A673 (cell line): ENCODE measurements around the gene MATK. TPM values are rescaled to one million over a fixed set of nuclear protein-coding genes. Genes with fewer than 3 reads are reported as not detected.

Source experiments
- BruUV-seq: library from RNA; stranded (reverse); fragments of 400-500 nt; replicated peaks from 2 replicates; lab custom pipeline; 2021; lab: Mats Ljungman, UMichigan
- CTCF ChIA-PET: fragments of 300-600 bp; sonication (Branson Sonifier 250); formaldehyde crosslinking; loops from one replicate; lab custom pipeline; 2022; ENCODE audit warnings: antibody characterized with exemption; lab: Charles Lee
- POLR2A ChIA-PET: fragments of 300-600 bp; sonication (Branson Sonifier 250); formaldehyde crosslinking; loops from one replicate; lab custom pipeline; 2022; ENCODE audit warnings: antibody characterized with exemption; ENCODE audit not compliant: low non-redundant PET; lab: Charles Lee
- DNase-seq: peaks from one replicate; pipeline ENCODE4 v3.0.0-alpha.2; 2015; ENCODE audit warnings: low spot score
- H3K27ac ChIP-seq: fragments of 200-600 bp; sonication (generic); 2 replicates; pipeline ENCODE4 v1.5.1; 2016; ENCODE audit warnings: mixed run types, low read depth, mild to moderate bottlenecking, mixed read lengths, antibody characterized with exemption, low read length; ENCODE audit not compliant: poor library complexity, severe bottlenecking
- H3K27me3 ChIP-seq: fragments of 200-600 bp; sonication (generic); replicated peaks from 2 replicates; pipeline ENCODE4 v1.6.1; 2017; ENCODE audit warnings: mixed run types, low read depth, mild to moderate bottlenecking, mixed read lengths, antibody characterized with exemption, low read length; ENCODE audit not compliant: insufficient read depth, poor library complexity
- H3K36me3 ChIP-seq: fragments of 200-600 bp; sonication (generic); 2 replicates; pipeline ENCODE4 v1.6.1; 2016; ENCODE audit warnings: mixed run types, mild to moderate bottlenecking, mixed read lengths, antibody characterized with exemption, low read length; ENCODE audit not compliant: insufficient read depth, poor library complexity, severe bottlenecking
- H3K4me1 ChIP-seq: fragments of 200-600 bp; sonication (generic); 2 replicates; pipeline ENCODE4 v1.6.1; 2017; ENCODE audit warnings: mixed run types, mild to moderate bottlenecking, mixed read lengths, antibody characterized with exemption, low read length; ENCODE audit not compliant: insufficient read depth, poor library complexity, severe bottlenecking
- H3K4me3 ChIP-seq: fragments of 200-600 bp; sonication (generic); 2 replicates; pipeline ENCODE4 v1.5.1; 2016; ENCODE audit warnings: low read depth, mixed run types, mild to moderate bottlenecking, mixed read lengths, low read length; ENCODE audit not compliant: poor library complexity, severe bottlenecking
- H3K9me3 ChIP-seq: fragments of 200-600 bp; sonication (generic); 2 replicates; pipeline ENCODE4 v1.6.1; 2016; ENCODE audit warnings: mixed run types, low read depth, mild to moderate bottlenecking, mixed read lengths, antibody characterized with exemption, low read length; ENCODE audit not compliant: poor library complexity, severe bottlenecking
- CTCF ChIP-seq: fragments of 300-800, 200-600 bp; sonication (generic); conservative IDR thresholded peaks from 2 replicates; pipeline ENCODE4 v1.5.1; 2017; ENCODE audit warnings: low read depth, mild to moderate bottlenecking, antibody characterized with exemption, low read length, moderate library complexity, mixed read lengths
- EZH2 ChIP-seq: fragments of 200-600 bp; sonication (generic); IDR thresholded peaks from 2 replicates; pipeline ENCODE4 v1.6.1; 2017; ENCODE audit warnings: borderline replicate concordance, low read depth, mild to moderate bottlenecking, mixed read lengths, antibody characterized with exemption, low read length; ENCODE audit not compliant: poor library complexity, severe bottlenecking
- intact Hi-C: fragments of 100-400 bp; cut with micrococcal nuclease; formaldehyde crosslinking; loops from one replicate; pipeline ENCODE4 v1.10.0; 2022; ENCODE audit not compliant: unreplicated experiment
- total RNA-seq: library from RNA; stranded (reverse); gene quantifications from 2 replicates; pipeline ENCODE4 v1.2.3, GENCODE V29; 2021

MATK gene
- total RNA-seq, 1 experiment from 2014 or later = 2.0 TPM

- intact Hi-C loops = no loop called here
- Histone ChIP-seq H3K9me3 (no peaks in the 10 kb centered on the region), H3K27me3 (no peaks in the 10 kb centered on the region), H3K36me3 (no peaks in the 10 kb centered on the region), H3K27ac (no peak within 1 kb of the TSS), H3K4me3 (no peak within 1 kb of the TSS), H3K4me1 (no peaks in the 10 kb centered on the region)
- TF ChIP-seq EZH2 (no peak), CTCF (no peak)
- POLR2A ChIA-PET = no interaction called here
- CTCF ChIA-PET = no interaction called here
- no peak for DNase-seq
- BruUV-seq = no TSS peak
Measured at GRCh38 chr19:3771906-3772455, 14.2 kb downstream of the MATK start, which contains the start of gene RAX2. Gene RAX2, minus strand, starts transcription at chr19:3772228. Its CDS starts 486 bp downstream, at chr19:3771742.

DNA sequence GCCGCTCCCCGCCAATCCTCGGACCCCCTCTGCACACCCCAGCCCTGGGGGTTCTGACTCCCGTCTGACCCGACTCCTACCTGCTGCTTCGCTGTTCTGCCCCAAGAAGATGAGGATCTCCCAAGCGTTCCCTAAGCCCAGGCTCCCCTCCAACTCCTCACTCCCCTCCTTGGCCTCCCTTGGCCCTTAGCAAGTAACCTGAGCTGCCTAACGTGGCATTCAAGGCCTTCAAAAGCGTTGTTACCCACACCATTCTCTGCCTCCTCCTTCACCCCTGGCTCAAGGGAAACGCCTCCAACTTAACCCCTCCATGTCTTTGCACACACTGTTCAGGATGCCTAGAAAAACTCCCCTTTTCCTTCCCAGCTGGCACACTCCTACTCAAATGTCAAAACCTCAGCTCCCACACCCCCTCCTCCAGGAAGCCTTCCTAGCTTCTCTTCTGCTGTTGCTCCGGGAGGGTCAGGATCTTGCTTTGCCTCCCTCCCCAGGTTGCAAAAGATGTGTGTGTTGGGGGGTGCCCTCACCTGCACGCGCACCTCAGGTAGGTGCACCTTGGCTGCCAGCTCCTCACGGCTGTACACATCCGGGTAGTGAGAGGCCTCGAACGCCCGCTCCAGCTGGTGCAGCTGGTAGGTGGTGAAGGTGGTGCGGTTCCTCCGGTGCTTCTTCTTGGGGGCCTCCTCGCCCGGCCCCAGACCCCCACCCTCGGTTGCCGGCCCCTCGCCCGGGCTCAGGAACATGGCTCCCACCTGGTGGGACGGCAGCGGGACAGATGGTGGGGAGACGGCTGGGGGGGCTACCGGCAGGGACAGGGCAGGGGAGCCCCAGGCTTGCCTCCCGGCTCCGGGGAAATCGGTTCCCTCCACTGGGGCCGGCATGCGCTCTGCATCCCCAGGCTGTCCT lies 14.9 kb downstream of the MATK start:
- CTCF ChIA-PET = no interaction called here
- POLR2A ChIA-PET = no interaction called here

More for the DNA sequence above, 14.9 kb downstream of the MATK start:
- intact Hi-C loops = no loop called here
- H3K4me3 ChIP-seq = no peak overlapping the region
- no peaks in the 10 kb centered on the region for H3K36me3 ChIP-seq
- no peaks in the 10 kb centered on the region for H3K4me1 ChIP-seq
- no peaks in the 10 kb centered on the region for H3K27me3 ChIP-seq
- H3K9me3 ChIP-seq = no peaks in the 10 kb centered on the region
- H3K27ac ChIP-seq = no peak overlapping the region
- no TSS peak for BruUV-seq
- DNase-seq = no peak
- TF ChIP-seq CTCF (no peak), EZH2 (no peak)
